GM23248 (cell line): ENCODE data around the gene CYP26B1. TPM values are rescaled to one million over a fixed set of nuclear protein-coding genes. Genes with fewer than 3 reads are reported as not detected.

Experiments used
- DNase-seq: peaks from one replicate; pipeline ENCODE4 v3.0.0-alpha.2; 2015
- H2AFZ ChIP-seq: fragments of 200-600 bp; sonication (generic); 2 replicates; pipeline ENCODE4 v1.6.1; 2016; ENCODE audit warnings: antibody characterized with exemption
- H3F3A ChIP-seq: fragments of 200-600 bp; sonication (generic); 2 replicates; pipeline ENCODE4 v1.6.1; 2016; ENCODE audit warnings: mild to moderate bottlenecking, antibody characterized with exemption, mixed run types; ENCODE audit not compliant: insufficient read depth
- H3K27ac ChIP-seq: fragments of 200-600 bp; sonication (generic); 2 replicates; pipeline ENCODE4 v1.5.1; 2016; ENCODE audit warnings: mild to moderate bottlenecking
- H3K27me3 ChIP-seq: fragments of 200-600 bp; sonication (generic); replicated peaks from 2 replicates; pipeline ENCODE4 v1.6.1; 2016; ENCODE audit warnings: mild to moderate bottlenecking; ENCODE audit not compliant: insufficient read depth
- H3K36me3 ChIP-seq: fragments of 200-600 bp; sonication (generic); 2 replicates; pipeline ENCODE4 v1.6.1; 2016; ENCODE audit warnings: low read depth, mild to moderate bottlenecking
- H3K4me1 ChIP-seq: fragments of 200-600 bp; sonication (generic); 2 replicates; pipeline ENCODE4 v1.6.1; 2016; ENCODE audit warnings: mild to moderate bottlenecking; ENCODE audit not compliant: insufficient read depth
- H3K4me2 ChIP-seq: fragments of 200-600 bp; sonication (generic); one replicate; pipeline ENCODE4 v1.6.1; 2016; ENCODE audit warnings: mild to moderate bottlenecking; ENCODE audit not compliant: unreplicated experiment
- H3K4me3 ChIP-seq: fragments of 200-600 bp; sonication (generic); 2 replicates; pipeline ENCODE4 v1.5.1; 2016; ENCODE audit warnings: mild to moderate bottlenecking
- H3K79me2 ChIP-seq: fragments of 200-600 bp; sonication (generic); 2 replicates; pipeline ENCODE4 v1.6.1; 2016; ENCODE audit warnings: mild to moderate bottlenecking; ENCODE audit not compliant: insufficient read depth
- H3K9ac ChIP-seq: fragments of 200-600 bp; sonication (generic); 2 replicates; pipeline ENCODE4 v1.6.1; 2016; ENCODE audit warnings: mild to moderate bottlenecking
- H3K9me2 ChIP-seq: fragments of 200-600 bp; sonication (generic); 2 replicates; pipeline ENCODE4 v1.6.1; 2016; ENCODE audit warnings: mixed run types, mild to moderate bottlenecking, moderate library complexity; ENCODE audit not compliant: insufficient read depth
- H3K9me3 ChIP-seq: fragments of 200-600 bp; sonication (generic); one replicate; pipeline ENCODE4 v1.6.1; 2017; ENCODE audit warnings: low read depth
- H4K20me1 ChIP-seq: fragments of 200-600 bp; sonication (generic); 2 replicates; pipeline ENCODE4 v1.6.0; 2016; ENCODE audit not compliant: insufficient read depth
- EZH2 ChIP-seq: fragments of 200-600 bp; sonication (generic); IDR thresholded peaks from 2 replicates; pipeline ENCODE4 v1.6.1; 2018; ENCODE audit warnings: antibody characterized with exemption, mild to moderate bottlenecking; ENCODE audit not compliant: insufficient read depth, poor library complexity, severe bottlenecking
- EZH2phosphoT487 ChIP-seq: fragments of 200-600 bp; sonication (generic); IDR thresholded peaks from 2 replicates; pipeline ENCODE4 v1.6.1; 2018; ENCODE audit warnings: antibody characterized with exemption, moderate library complexity, mild to moderate bottlenecking, low read depth; ENCODE audit not compliant: insufficient read depth
- WGBS, 2 experiments: methylation state at CpG; one replicate each; pipeline ENCODE4 v1.1.6; 2015 to 2017; ENCODE audit warnings: low lambda C conversion rate in 2 of 2, low coverage in 1 of 2; ENCODE audit errors: missing lambda C conversion rate in 2 of 2; 5-methylcytosine and 5-hydroxymethylcytosine counted together
- in situ Hi-C: fragments of 300-500 bp; cut with MboI; formaldehyde crosslinking; loops from 2 replicates; pipeline ENCODE4 v1.15.0; 2020
- polyA plus RNA-seq: library from polyadenylated mRNA; unstranded; fragments of >200 nt; fragmentation: Nextera tagmentation; extraction: Ambion mirVana; gene quantifications from 2 replicates; pipeline ENCODE4 v1.2.1, GENCODE V29; 2016
- total RNA-seq: library from RNA; depleted of rRNA; stranded (reverse); fragments of >200 nt; shearing (Covaris generic); gene quantifications from 2 replicates; pipeline ENCODE4 v1.2.3, GENCODE V29; 2014

The CYP26B1 gene
- total and polyA plus RNA-seq, 2 experiments from 2014 or later, result 0.23 to 0.32 TPM

- Histone ChIP-seq H3K9me3 (no peaks in the 10 kb centered on the region), H3K4me1 (peaks cover 25% of the 10 kb centered on the region), H3K9me2 (no peaks in the 10 kb centered on the region), H4K20me1 (no peaks in the 10 kb centered on the region), H3K27ac (no peak overlapping the region), H2AFZ (no peak overlapping the region), H3K9ac (no peak overlapping the region), H3K79me2 (no peaks in the 10 kb centered on the region), H3K36me3 (no peaks in the 10 kb centered on the region), H3F3A (peaks cover 12% of the 10 kb centered on the region), H3K4me2 (no peak overlapping the region), H3K27me3 (no peaks in the 10 kb centered on the region), H3K4me3 (no peak overlapping the region)
- 74 to 75% methylated on average over 6 of the region's 6 CpGs for WGBS, 2 experiments
- in situ Hi-C loops, result no loop called here
- TF ChIP-seq EZH2 (no peak), EZH2phosphoT487 (no peak)
- DNase-seq, result no peak
These were observed 30.6 kb downstream of the CYP26B1 start for GRCh38 chr2:72117029-72117428.

GRCh38 chr2:72116081-72116533, 31.6 kb downstream of the CYP26B1 start:
- H3K9me3 ChIP-seq, result no peaks in the 10 kb centered on the region
- DNase-seq, result peak; percentile 47
- no peak for TF ChIP-seq EZH2phosphoT487
- peaks cover 12% of the 10 kb centered on the region for H3F3A ChIP-seq
- 13 to 19% methylated on average over 3 to 4 of the region's 4 CpGs for WGBS, 2 experiments
- no peaks in the 10 kb centered on the region for H3K27me3 ChIP-seq
- H3K9ac ChIP-seq, result peak overlapping the region; percentile 67
- no peaks in the 10 kb centered on the region for H3K79me2 ChIP-seq
- peak overlapping the region; percentile 79 for H3K27ac ChIP-seq
- peaks cover 26% of the 10 kb centered on the region for H3K4me1 ChIP-seq
- peak overlapping the region; percentile 46 for H3K4me2 ChIP-seq
- H2AFZ ChIP-seq, result peak overlapping the region; percentile 72
- H3K4me3 ChIP-seq, result no peak overlapping the region
- H3K9me2 ChIP-seq, result no peaks in the 10 kb centered on the region
- in situ Hi-C loops, result no loop called here
- H3K36me3 ChIP-seq, result no peaks in the 10 kb centered on the region
- H4K20me1 ChIP-seq, result no peaks in the 10 kb centered on the region

- peaks cover 26% of the 10 kb centered on the region for H3K4me1 ChIP-seq
- no peaks in the 10 kb centered on the region for H3K27me3 ChIP-seq
- in situ Hi-C loops, result no loop called here
- H3K4me2 ChIP-seq, result peak overlapping the region; percentile 46
- peak overlapping the region; percentile 67 for H3K9ac ChIP-seq
- 10 to 12% methylated on average over 18 of the region's 18 CpGs for WGBS, 2 experiments
- H3K9me2 ChIP-seq, result no peaks in the 10 kb centered on the region
- peak; percentile 94 for DNase-seq
- TF ChIP-seq EZH2, result no peak
- no peak for TF ChIP-seq EZH2phosphoT487
- no peak overlapping the region for H3K4me3 ChIP-seq
- H3K36me3 ChIP-seq, result no peaks in the 10 kb centered on the region
- no peaks in the 10 kb centered on the region for H4K20me1 ChIP-seq
- H3K9me3 ChIP-seq, result no peaks in the 10 kb centered on the region
- no peaks in the 10 kb centered on the region for H3K79me2 ChIP-seq
- peak overlapping the region; percentile 79 for H3K27ac ChIP-seq
- H2AFZ ChIP-seq, result peak overlapping the region; percentile 72
- peaks cover 12% of the 10 kb centered on the region for H3F3A ChIP-seq
These were observed 32.3 kb downstream of the CYP26B1 start for GRCh38 chr2:72115110-72116080.

- Histone ChIP-seq H2AFZ (no peak overlapping the region), H3K79me2 (no peaks in the 10 kb centered on the region), H3K27me3 (no peaks in the 10 kb centered on the region), H3K4me2 (no peak overlapping the region), H3K4me3 (no peak overlapping the region), H3K27ac (peak overlapping the region; percentile 79), H3F3A (peaks cover 12% of the 10 kb centered on the region), H3K9me2 (no peaks in the 10 kb centered on the region), H3K4me1 (peaks cover 26% of the 10 kb centered on the region), H4K20me1 (no peaks in the 10 kb centered on the region), H3K9ac (no peak overlapping the region), H3K36me3 (no peaks in the 10 kb centered on the region), H3K9me3 (no peaks in the 10 kb centered on the region)
- WGBS, 2 experiments, result 97 to 99% methylated on average over 11 of the region's 11 CpGs
- TF ChIP-seq EZH2 (no peak), EZH2phosphoT487 (no peak)
- peak; percentile 39 for DNase-seq
- in situ Hi-C loops, result no loop called here
These were observed 33.0 kb downstream of the CYP26B1 start for GRCh38 chr2:72114693-72115051.
